Measurements from ENCODE around the gene POC1A. TPM values are rescaled to one million over a fixed set of nuclear protein-coding genes. Genes with fewer than 3 reads are reported as not detected.
A peak's percentile ranks its signal among the peaks of the same experiment; 100 is the strongest.

The POC1A gene
- total RNA-seq, 1 donor from 2014 or later = 14.9 TPM

- DNase-seq (ENCODE audit: low read depth, low spot score) = no peak
Observed at GRCh38 chr3:52068730-52069129, 85.5 kb downstream of the POC1A start.

- no peak for DNase-seq (ENCODE audit: low read depth, low spot score)
Observed at GRCh38 chr3:52068055-52068571, 86.1 kb downstream of the POC1A start.

GRCh38 chr3:52067526-52067925 lies 86.7 kb downstream of the POC1A start:
- no peak for DNase-seq (ENCODE audit: low read depth, low spot score)

GRCh38 chr3:52067046-52067445 lies 87.2 kb downstream of the POC1A start:
- no peak for DNase-seq (ENCODE audit: low read depth, low spot score)

GRCh38 chr3:52065264-52065756 lies 88.9 kb downstream of the POC1A start:
- no peak for DNase-seq (ENCODE audit: low read depth, low spot score)

GRCh38 chr3:52064561-52064960 lies 89.7 kb downstream of the POC1A start:
- no peak for DNase-seq (ENCODE audit: low read depth, low spot score)

GRCh38 chr3:52063026-52063723 lies 91.0 kb downstream of the POC1A start:
- no peak for DNase-seq (ENCODE audit: low read depth, low spot score)

- no peak for DNase-seq (ENCODE audit: low read depth, low spot score)
Observed at GRCh38 chr3:52062505-52062904, 91.7 kb downstream of the POC1A start.

GRCh38 chr3:52061121-52061910 lies 92.9 kb downstream of the POC1A start:
- no peak for DNase-seq (ENCODE audit: low read depth, low spot score)

- no peak for DNase-seq (ENCODE audit: low read depth, low spot score)
Observed at GRCh38 chr3:52059781-52060180, 94.4 kb downstream of the POC1A start.

GRCh38 chr3:52057812-52058495 lies 96.3 kb downstream of the POC1A start:
- DNase-seq (ENCODE audit: low read depth, low spot score) = no peak

GRCh38 chr3:52056968-52057811 lies 97.0 kb downstream of the POC1A start:
- peak; percentile 92 for DNase-seq (ENCODE audit: low read depth, low spot score)

GRCh38 chr3:52056521-52056967 lies 97.7 kb downstream of the POC1A start, which contains the start of gene DUSP7:
Gene DUSP7, minus strand, starts transcription at chr3:52056571. Its CDS starts 205 bp downstream, at chr3:52056366.
- no peak for DNase-seq (ENCODE audit: low read depth, low spot score)

- DNase-seq (ENCODE audit: low read depth, low spot score) = no peak
Observed at GRCh38 chr3:52055537-52056351, 98.5 kb downstream of the POC1A start.

GRCh38 chr3:52054661-52055511 lies 99.3 kb downstream of the POC1A start:
- DNase-seq (ENCODE audit: low read depth, low spot score) = no peak

- no peak for DNase-seq (ENCODE audit: low read depth, low spot score)
Observed at GRCh38 chr3:52053307-52054304, 100.6 kb downstream of the POC1A start.

GRCh38 chr3:52052831-52053306 lies 101.4 kb downstream of the POC1A start:
- peak; percentile 52 for DNase-seq (ENCODE audit: low read depth, low spot score)

Data from pulmonary artery endothelial cell (primary cell).